HepG2 (cell line): ENCODE results near the gene ARHGAP26. TPM values are rescaled to one million over a fixed set of nuclear protein-coding genes. Genes with fewer than 3 reads are reported as not detected.

Experiments used
- ATAC-seq: fragments of 200-7000 bp; cut with Tn5 transposase; 3 replicates; pipeline ENCODE4 v1.9.1; 2020; ENCODE audit warnings: mild to moderate bottlenecking, moderate library complexity
- BruUV-seq: library from RNA; stranded (reverse); fragments of 400-500 nt; replicated peaks from 2 replicates; lab custom pipeline; 2021; lab: Mats Ljungman, UMichigan
- CTCF ChIA-PET: fragments of 300-600 bp; formaldehyde crosslinking; extraction: SDS; loops from one replicate; lab custom pipeline; 2021; ENCODE audit warnings: low total read pairs, inconsistent platforms, low intra/inter-chr PET ratio; lab: Yijun Ruan, JAX
- POLR2A ChIA-PET: fragments of 350-600 bp; sonication (Branson Sonifier 250); formaldehyde crosslinking; loops from one replicate; lab custom pipeline; 2020; ENCODE audit warnings: antibody characterized with exemption, inconsistent platforms; lab: Yijun Ruan, JAX
- DNase-seq: peaks from one replicate; pipeline ENCODE4 v3.0.0-alpha.2; 2015; ENCODE audit warnings: low spot score
- FAIRE-seq: peaks from 3 replicates; lab custom pipeline; 2011; peaks lifted over from hg19 to GRCh38; lab: Jason Lieb, UNC
- H2AFZ ChIP-seq: one replicate; pipeline ENCODE4 v1.6.1; 2011; ENCODE audit warnings: low read length, inconsistent platforms
- H3K27ac ChIP-seq: fragments of 300-600 bp; 3 replicates; pipeline ENCODE4 v1.8.0; 2011; ENCODE audit warnings: mixed run types, mild to moderate bottlenecking, mixed read lengths, low read length, inconsistent platforms; ENCODE audit not compliant: insufficient read depth; ENCODE audit errors: extremely low read length
- H3K27me3 ChIP-seq, 2 experiments: fragments of 200-600 bp in 1 of 2; 2 replicates in 1 of 2; 3 replicates in 1 of 2; pipeline versions ENCODE4 v1.6.0 to v1.8.0; 2011; ENCODE audit warnings: low read length in 2 of 2, mild to moderate bottlenecking in 2 of 2, moderate library complexity in 2 of 2, inconsistent platforms in 1 of 2; ENCODE audit not compliant: insufficient read depth in 2 of 2, control insufficient read depth in 1 of 2
- H3K36me3 ChIP-seq, 2 experiments: fragments of 200-600 bp in 1 of 2; replicated peaks in 1 of 2; 2 replicates in 1 of 2; 3 replicates in 1 of 2; pipeline versions ENCODE4 v1.5.1 to v1.8.0; 2011; ENCODE audit warnings: low read length in 2 of 2, inconsistent platforms in 1 of 2; ENCODE audit not compliant: insufficient read depth in 2 of 2, control insufficient read depth in 1 of 2
- H3K4me1 ChIP-seq: 2 replicates; pipeline ENCODE4 v1.5.1; 2012; ENCODE audit warnings: low read length, inconsistent platforms; ENCODE audit not compliant: insufficient read depth
- H3K4me2 ChIP-seq: 2 replicates; pipeline ENCODE4 v1.6.0; 2011; ENCODE audit warnings: low read depth, low read length, inconsistent platforms
- H3K4me3 ChIP-seq, 3 experiments: fragments of 200-600 bp in 1 of 3; sonication (generic), shearing (Covaris generic) in 1 of 3; replicated peaks in 1 of 3; 2 replicates each; pipeline ENCODE4 v1.5.1; 2011 to 2016; ENCODE audit warnings: low read length in 3 of 3, inconsistent platforms in 2 of 3, low read depth in 2 of 3, mild to moderate bottlenecking in 2 of 3, control low read depth in 1 of 3, mixed read lengths in 1 of 3; ENCODE audit not compliant: insufficient read depth in 1 of 3
- H3K79me2 ChIP-seq: one replicate; pipeline ENCODE4 v1.6.1; 2011; ENCODE audit warnings: low read length, inconsistent platforms; ENCODE audit not compliant: insufficient read depth
- H3K9ac ChIP-seq: 2 replicates; pipeline ENCODE4 v1.6.0; 2011; ENCODE audit warnings: mild to moderate bottlenecking, low read depth, low read length, inconsistent platforms; ENCODE audit not compliant: insufficient read depth
- H3K9me3 ChIP-seq: 2 replicates; pipeline ENCODE4 v1.5.1; 2012; ENCODE audit warnings: mild to moderate bottlenecking, low read length
- H4K20me1 ChIP-seq: 2 replicates; pipeline ENCODE4 v1.6.0; 2011; ENCODE audit warnings: inconsistent platforms, mild to moderate bottlenecking, low read length, moderate library complexity; ENCODE audit not compliant: insufficient read depth
- ETV6 ChIP-seq: sonication (generic); formaldehyde crosslinking; conservative IDR thresholded peaks from 2 replicates; pipeline ENCODE4 v1.4.0; 2020; ENCODE audit warnings: missing genetic modification reagents
- KMT2A ChIP-seq: sonication (generic); formaldehyde crosslinking; IDR thresholded peaks from 2 replicates; pipeline ENCODE4 v1.4.0; 2020; ENCODE audit warnings: missing genetic modification reagents
- MAF1 ChIP-seq: sonication (generic); formaldehyde crosslinking; IDR thresholded peaks from 2 replicates; pipeline ENCODE4 v1.5.0; 2020; ENCODE audit warnings: missing genetic modification reagents, borderline replicate concordance
- MAFK ChIP-seq, 2 experiments: IDR thresholded peaks in 1 of 2; conservative IDR thresholded peaks in 1 of 2; 2 replicates each; pipeline ENCODE4 v1.6.1; 2011; ENCODE audit warnings: improper control_type of control experiment in 2 of 2, low read length in 2 of 2
- NPAS2 ChIP-seq: sonication (generic); formaldehyde crosslinking; IDR thresholded peaks from 2 replicates; pipeline ENCODE4 v1.8.0; 2022; ENCODE audit warnings: mild to moderate bottlenecking, missing genetic modification reagents, borderline replicate concordance
- NR2F1 ChIP-seq, 2 experiments: fragments of 450-650 bp in 1 of 2; formaldehyde crosslinking in 1 of 2; IDR thresholded peaks; 2 replicates each; pipeline versions ENCODE4 v1.5.0 to v1.6.1; 2016 to 2020; ENCODE audit warnings: mild to moderate bottlenecking in 1 of 2, missing compliant biosample characterization in 1 of 2, missing genetic modification reagents in 1 of 2, moderate library complexity in 1 of 2
- SALL2 ChIP-seq: sonication (generic); formaldehyde crosslinking; IDR thresholded peaks from 2 replicates; pipeline ENCODE4 v1.8.1; 2023; ENCODE audit warnings: mild to moderate bottlenecking, missing genetic modification reagents, inconsistent platforms
- SOX6 ChIP-seq, 2 experiments: fragments of 450-650 bp in 1 of 2; sonication (generic) in 1 of 2; formaldehyde crosslinking in 1 of 2; IDR thresholded peaks; 2 replicates each; pipeline versions ENCODE4 v1.4.0 to v1.6.1; 2017 to 2020; ENCODE audit warnings: antibody characterized with exemption in 1 of 2, mild to moderate bottlenecking in 1 of 2, missing genetic modification reagents in 1 of 2
- ZBTB38 ChIP-seq: sonication (generic); formaldehyde crosslinking; IDR thresholded peaks from 2 replicates; pipeline ENCODE4 v1.5.1; 2020; ENCODE audit warnings: mild to moderate bottlenecking, missing genetic modification reagents
- ZNF282 ChIP-seq: fragments of 450-650 bp; IDR thresholded peaks from 2 replicates; pipeline ENCODE4 v1.6.1; 2018; ENCODE audit not compliant: partially characterized antibody
- WGBS: methylation state at CpG from one replicate; pipeline ENCODE4 v1.1.6; 2017; ENCODE audit warnings: low lambda C conversion rate; 5-methylcytosine and 5-hydroxymethylcytosine counted together
- in situ Hi-C: cut with HindIII; loops from 2 replicates; pipeline ENCODE4 v1.10.0; 2017; ENCODE audit warnings: low pct_unique_long_range_greater_than_20kb; ENCODE audit not compliant: extremely low pct_ligation_motif_present
- intact Hi-C: fragments of 100-400 bp; cut with micrococcal nuclease; formaldehyde crosslinking; loops from one replicate; pipeline ENCODE4 v1.10.0; 2022; ENCODE audit not compliant: unreplicated experiment
- polyA plus RNA-seq, 8 experiments: library from polyadenylated mRNA; depleted of rRNA in 3 of 8; stranded (reverse) in 7 of 8; unstranded in 1 of 8; fragments of >200 nt; fragmentation: Illumina TruSeq in 4 of 8; extraction: Trizol in 4 of 8; gene quantifications; 2 replicates each; pipeline versions ENCODE4 v1.2.1 to v1.2.3, GENCODE V29; 2011 to 2016; ENCODE audit warnings: low read depth in 4 of 8, missing spikeins in 1 of 8, mixed read lengths in 1 of 8; ENCODE audit not compliant: insufficient read depth in 1 of 8
- total RNA-seq, 5 experiments: library from RNA; depleted of rRNA; stranded (reverse); fragments of >200 nt; fragmentation: Illumina TruSeq; extraction: Trizol; gene quantifications; 2 replicates each; pipeline ENCODE4 v1.2.3, GENCODE V29; 2016; ENCODE audit warnings: low read depth in 1 of 5
- TF ChIP-seq, protein P1 (sequence below): sonication (generic); formaldehyde crosslinking; IDR thresholded peaks from 2 replicates; pipeline ENCODE4 v1.4.0; 2020; ENCODE audit warnings: missing genetic modification reagents
- TF ChIP-seq, protein P2 (sequence below), 2 experiments: sonication (generic) in 1 of 2; formaldehyde crosslinking in 1 of 2; IDR thresholded peaks; 2 replicates each; pipeline versions ENCODE4 v1.5.1 to v1.6.1; 2011 to 2020; ENCODE audit warnings: borderline replicate concordance in 1 of 2, low read depth in 1 of 2, low read length in 1 of 2, mild to moderate bottlenecking in 1 of 2, missing genetic modification reagents in 1 of 2, moderate library complexity in 1 of 2
- TF ChIP-seq, protein P3 (sequence below): sonication (generic); formaldehyde crosslinking; IDR thresholded peaks from 2 replicates; pipeline ENCODE4 v1.4.0; 2020; ENCODE audit warnings: mild to moderate bottlenecking, low read depth, missing genetic modification reagents

Gene ARHGAP26
- total and polyA plus RNA-seq, 2 of the 13 experiments (the other 11 are each of a cell fraction or from before 2014, with no cell fraction given): 9.6 to 18.2 TPM

DNA sequence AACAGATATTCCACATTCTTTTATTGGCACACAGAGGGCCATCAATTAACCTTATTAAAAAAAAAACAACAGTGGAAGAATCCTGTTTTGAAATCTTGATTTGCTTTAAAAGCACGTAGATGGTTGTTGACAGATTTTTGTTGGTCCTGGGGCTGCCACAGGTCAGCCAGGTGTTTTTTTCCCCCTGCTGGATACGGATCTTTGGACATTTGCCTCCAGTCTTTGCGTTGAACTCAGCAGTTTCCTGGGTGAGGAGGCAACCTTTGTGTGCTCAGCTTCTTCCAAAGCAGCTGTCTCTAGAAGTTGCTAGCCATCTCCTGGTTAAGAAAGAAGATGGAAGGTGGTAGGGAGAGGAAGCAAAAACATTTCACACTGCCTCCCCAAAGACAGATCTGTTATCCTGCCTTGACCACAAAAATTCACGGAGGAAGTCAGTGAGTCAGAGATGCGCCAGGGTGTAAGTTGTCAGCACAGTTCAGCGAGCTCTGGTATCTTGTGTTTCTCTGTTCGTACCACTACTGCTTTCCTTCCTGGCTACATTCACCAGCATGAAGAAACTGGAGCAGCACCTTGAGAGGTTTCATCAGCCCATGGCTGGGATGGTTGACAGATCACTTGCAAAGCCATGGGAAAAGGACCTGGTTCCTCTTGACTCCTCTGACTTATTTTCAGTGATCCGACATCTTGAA is 207.3 kb downstream of the ARHGAP26 start:
- H3K4me1 ChIP-seq: peaks cover 31% of the 10 kb centered on the region
- no peak overlapping the region for H3K9ac ChIP-seq
- TF ChIP-seq ZBTB38 (no peak), MAF1 (CRISPR knock-in tag) (no peak), KMT2A (CRISPR knock-in tag) (no peak), SALL2 (CRISPR knock-in tag) (no peak)
- TF ChIP-seq, protein P1, sequence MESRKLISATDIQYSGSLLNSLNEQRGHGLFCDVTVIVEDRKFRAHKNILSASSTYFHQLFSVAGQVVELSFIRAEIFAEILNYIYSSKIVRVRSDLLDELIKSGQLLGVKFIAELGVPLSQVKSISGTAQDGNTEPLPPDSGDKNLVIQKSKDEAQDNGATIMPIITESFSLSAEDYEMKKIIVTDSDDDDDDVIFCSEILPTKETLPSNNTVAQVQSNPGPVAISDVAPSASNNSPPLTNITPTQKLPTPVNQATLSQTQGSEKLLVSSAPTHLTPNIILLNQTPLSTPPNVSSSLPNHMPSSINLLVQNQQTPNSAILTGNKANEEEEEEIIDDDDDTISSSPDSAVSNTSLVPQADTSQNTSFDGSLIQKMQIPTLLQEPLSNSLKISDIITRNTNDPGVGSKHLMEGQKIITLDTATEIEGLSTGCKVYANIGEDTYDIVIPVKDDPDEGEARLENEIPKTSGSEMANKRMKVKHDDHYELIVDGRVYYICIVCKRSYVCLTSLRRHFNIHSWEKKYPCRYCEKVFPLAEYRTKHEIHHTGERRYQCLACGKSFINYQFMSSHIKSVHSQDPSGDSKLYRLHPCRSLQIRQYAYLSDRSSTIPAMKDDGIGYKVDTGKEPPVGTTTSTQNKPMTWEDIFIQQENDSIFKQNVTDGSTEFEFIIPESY (CRISPR knock-in tag): peak; percentile 78
- no peaks in the 10 kb centered on the region for H3K36me3 ChIP-seq
- H3K4me2 ChIP-seq: no peak overlapping the region
- no peak overlapping the region for H3K4me3 ChIP-seq
- no peak overlapping the region for H2AFZ ChIP-seq
- H3K27me3 ChIP-seq: no peaks in the 10 kb centered on the region
- 89% methylated on average over 7 of the region's 8 CpGs for WGBS
- no peaks in the 10 kb centered on the region for H3K9me3 ChIP-seq
- H4K20me1 ChIP-seq: no peaks in the 10 kb centered on the region
- CTCF ChIA-PET: no interaction called here
- intact Hi-C loops (no loop called here), in situ Hi-C loops (no loop called here)
- H3K27ac ChIP-seq: no peak overlapping the region
- POLR2A ChIA-PET: no interaction called here
- ATAC-seq (no peak), DNase-seq (no peak), FAIRE-seq (no peak)
- no TSS peak for BruUV-seq
- H3K79me2 ChIP-seq: no peaks in the 10 kb centered on the region

DNA sequence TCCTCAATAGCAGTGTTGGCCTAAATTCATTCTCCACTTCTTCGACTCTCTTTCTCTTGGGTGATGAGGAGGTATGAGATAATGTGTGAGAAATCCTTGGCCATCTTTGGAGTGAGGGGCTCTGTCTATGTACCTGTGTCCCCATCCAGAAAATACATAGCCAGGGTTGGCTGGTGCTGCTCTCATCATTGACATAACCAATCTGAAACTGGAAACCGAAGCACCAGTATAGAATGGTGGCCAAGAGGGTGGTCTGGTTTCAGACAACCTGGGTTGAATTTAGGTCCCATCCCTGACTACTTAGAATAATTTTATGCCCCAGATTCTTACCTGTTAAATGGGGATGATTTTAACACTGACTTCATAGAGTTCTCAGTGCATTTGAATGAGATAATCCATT is 208.1 kb downstream of the ARHGAP26 start:
- Histone ChIP-seq H3K4me1 (peaks cover 38% of the 10 kb centered on the region), H2AFZ (no peak overlapping the region), H3K9me3 (no peaks in the 10 kb centered on the region), H3K36me3 (no peaks in the 10 kb centered on the region), H3K4me3 (no peak overlapping the region), H3K79me2 (no peaks in the 10 kb centered on the region), H3K27ac (no peak overlapping the region), H4K20me1 (no peaks in the 10 kb centered on the region), H3K9ac (no peak overlapping the region), H3K27me3 (no peaks in the 10 kb centered on the region), H3K4me2 (no peak overlapping the region)
- in situ Hi-C loops: no loop called here
- BruUV-seq: no TSS peak
- ChIA-PET CTCF (no interaction called here), POLR2A (no interaction called here)
- ATAC-seq (no peak), FAIRE-seq (no peak), DNase-seq (no peak)
- WGBS: 100% methylated on average over 2 of the region's 2 CpGs
- intact Hi-C loops: no loop called here
- no peak for TF ChIP-seq MAFK (conservative IDR thresholded peaks at IDR 0.05 in 1 of 2, IDR thresholded peaks at IDR 0.05 in 1 of 2; ENCODE audit: low read length in 2 of 2)
- no peak for TF ChIP-seq ETV6 (CRISPR knock-in tag)
- no peak for TF ChIP-seq NPAS2 (CRISPR knock-in tag)
- no peak for TF ChIP-seq SOX6 (IDR thresholded peaks at IDR 0.05)
- no peak for TF ChIP-seq SOX6 (CRISPR knock-in tag; IDR thresholded peaks at IDR 0.05)
- TF ChIP-seq, protein P2, sequence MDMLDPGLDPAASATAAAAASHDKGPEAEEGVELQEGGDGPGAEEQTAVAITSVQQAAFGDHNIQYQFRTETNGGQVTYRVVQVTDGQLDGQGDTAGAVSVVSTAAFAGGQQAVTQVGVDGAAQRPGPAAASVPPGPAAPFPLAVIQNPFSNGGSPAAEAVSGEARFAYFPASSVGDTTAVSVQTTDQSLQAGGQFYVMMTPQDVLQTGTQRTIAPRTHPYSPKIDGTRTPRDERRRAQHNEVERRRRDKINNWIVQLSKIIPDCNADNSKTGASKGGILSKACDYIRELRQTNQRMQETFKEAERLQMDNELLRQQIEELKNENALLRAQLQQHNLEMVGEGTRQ (IDR thresholded peaks at IDR 0.05; ENCODE audit: low read depth, low read length): no peak
- TF ChIP-seq, protein P2 (CRISPR knock-in tag; IDR thresholded peaks at IDR 0.05; ENCODE audit: borderline replicate concordance): no peak
- TF ChIP-seq, protein P3, sequence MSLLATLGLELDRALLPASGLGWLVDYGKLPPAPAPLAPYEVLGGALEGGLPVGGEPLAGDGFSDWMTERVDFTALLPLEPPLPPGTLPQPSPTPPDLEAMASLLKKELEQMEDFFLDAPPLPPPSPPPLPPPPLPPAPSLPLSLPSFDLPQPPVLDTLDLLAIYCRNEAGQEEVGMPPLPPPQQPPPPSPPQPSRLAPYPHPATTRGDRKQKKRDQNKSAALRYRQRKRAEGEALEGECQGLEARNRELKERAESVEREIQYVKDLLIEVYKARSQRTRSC: no peak
- no peak for TF ChIP-seq NR2F1 (CRISPR knock-in tag; IDR thresholded peaks at IDR 0.05)
- no peak for TF ChIP-seq ZNF282
